H1 (cell line): ENCODE measurements around the gene NAA40.

Experiments
- EZH2 ChIP-seq: fragments of 200-600 bp; sonication (generic); IDR thresholded peaks from 2 replicates; pipeline ENCODE4 v1.7.1; 2012; ENCODE audit warnings: low read depth, mild to moderate bottlenecking, moderate library complexity, low read length, inconsistent platforms; ENCODE audit not compliant: severe bottlenecking
- HDAC6 ChIP-seq: IDR thresholded peaks from one replicate; pipeline ENCODE4 v1.7.1; 2012; ENCODE audit warnings: low read depth, mild to moderate bottlenecking, inconsistent platforms, low read length, moderate library complexity
- KDM1A ChIP-seq: fragments of 200-600, 300-600 bp; sonication (generic); IDR thresholded peaks from 2 replicates; pipeline ENCODE4 v1.7.1; 2016; ENCODE audit warnings: mild to moderate bottlenecking, low read length, borderline replicate concordance
- POLR2A ChIP-seq, 2 experiments: IDR thresholded peaks; 1 replicate in 1 of 2; 2 replicates in 1 of 2; pipeline ENCODE4 v1.6.1; 2011; ENCODE audit warnings: low read depth in 2 of 2, low read length in 2 of 2, mild to moderate bottlenecking in 2 of 2; ENCODE audit errors: control extremely low read depth in 1 of 2
- RFX5 ChIP-seq: IDR thresholded peaks from 2 replicates; pipeline ENCODE4 v1.6.1; 2011; ENCODE audit warnings: low read depth, low read length, improper control_type of control experiment, borderline replicate concordance
- TAF1 ChIP-seq: IDR thresholded peaks from 2 replicates; pipeline ENCODE4 v1.6.1; 2011; ENCODE audit warnings: mild to moderate bottlenecking, low read depth, low read length
- TF ChIP-seq, protein P1 (sequence below), 3 experiments: IDR thresholded peaks; 1 replicate in 2 of 3; 2 replicates in 1 of 3; pipeline versions ENCODE4 v1.5.1 to v1.6.1; 2011; ENCODE audit warnings: low read length in 3 of 3, mild to moderate bottlenecking in 3 of 3, inconsistent platforms in 2 of 3, low read depth in 1 of 3, moderate library complexity in 1 of 3; ENCODE audit not compliant: insufficient read depth in 1 of 3; ENCODE audit errors: control extremely low read depth in 1 of 3
- TF ChIP-seq, protein P2 (sequence below): IDR thresholded peaks from 2 replicates; pipeline ENCODE4 v1.6.1; 2011; ENCODE audit warnings: low read depth, mild to moderate bottlenecking, low read length; ENCODE audit not compliant: insufficient read depth

DNA sequence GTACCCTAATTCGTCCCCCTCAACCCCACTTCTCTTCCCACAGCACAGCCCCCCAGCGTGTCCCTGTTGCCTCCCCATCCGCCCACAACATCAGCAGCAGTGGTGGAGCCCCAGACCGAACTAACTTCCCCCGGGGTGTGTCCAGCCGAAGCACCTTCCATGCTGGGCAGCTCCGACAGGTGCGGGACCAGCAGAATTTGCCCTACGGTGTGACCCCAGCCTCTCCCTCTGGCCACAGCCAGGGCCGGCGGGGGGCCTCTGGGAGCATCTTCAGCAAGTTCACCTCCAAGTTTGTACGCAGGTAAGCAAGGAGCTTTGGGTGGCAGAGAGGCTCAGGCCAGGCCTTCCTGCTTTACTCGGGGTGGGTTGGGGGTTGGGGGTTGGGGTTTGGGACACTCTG is 34.1 kb upstream of the NAA40 start:
- TF ChIP-seq, protein P1, sequence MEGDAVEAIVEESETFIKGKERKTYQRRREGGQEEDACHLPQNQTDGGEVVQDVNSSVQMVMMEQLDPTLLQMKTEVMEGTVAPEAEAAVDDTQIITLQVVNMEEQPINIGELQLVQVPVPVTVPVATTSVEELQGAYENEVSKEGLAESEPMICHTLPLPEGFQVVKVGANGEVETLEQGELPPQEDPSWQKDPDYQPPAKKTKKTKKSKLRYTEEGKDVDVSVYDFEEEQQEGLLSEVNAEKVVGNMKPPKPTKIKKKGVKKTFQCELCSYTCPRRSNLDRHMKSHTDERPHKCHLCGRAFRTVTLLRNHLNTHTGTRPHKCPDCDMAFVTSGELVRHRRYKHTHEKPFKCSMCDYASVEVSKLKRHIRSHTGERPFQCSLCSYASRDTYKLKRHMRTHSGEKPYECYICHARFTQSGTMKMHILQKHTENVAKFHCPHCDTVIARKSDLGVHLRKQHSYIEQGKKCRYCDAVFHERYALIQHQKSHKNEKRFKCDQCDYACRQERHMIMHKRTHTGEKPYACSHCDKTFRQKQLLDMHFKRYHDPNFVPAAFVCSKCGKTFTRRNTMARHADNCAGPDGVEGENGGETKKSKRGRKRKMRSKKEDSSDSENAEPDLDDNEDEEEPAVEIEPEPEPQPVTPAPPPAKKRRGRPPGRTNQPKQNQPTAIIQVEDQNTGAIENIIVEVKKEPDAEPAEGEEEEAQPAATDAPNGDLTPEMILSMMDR (IDR thresholded peaks at IDR 0.05; ENCODE audit: control extremely low read depth in 1 of 3, insufficient read depth in 1 of 3, low read depth in 1 of 3, low read length in 3 of 3) = no peak
- TF ChIP-seq POLR2A (IDR thresholded peaks at IDR 0.05; ENCODE audit: control extremely low read depth in 1 of 2, low read depth in 2 of 2, low read length in 2 of 2) = no peak
- no peak for TF ChIP-seq RFX5
- no peak for TF ChIP-seq EZH2
- no peak for TF ChIP-seq TAF1
- TF ChIP-seq KDM1A = no peak
- no peak for TF ChIP-seq HDAC6
- TF ChIP-seq, protein P2, sequence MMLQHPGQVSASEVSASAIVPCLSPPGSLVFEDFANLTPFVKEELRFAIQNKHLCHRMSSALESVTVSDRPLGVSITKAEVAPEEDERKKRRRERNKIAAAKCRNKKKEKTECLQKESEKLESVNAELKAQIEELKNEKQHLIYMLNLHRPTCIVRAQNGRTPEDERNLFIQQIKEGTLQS = no peak
